ENCODE data around the gene MRPS18B. TPM values are rescaled to one million over a fixed set of nuclear protein-coding genes. Genes with fewer than 3 reads are reported as not detected.
"Not testable (repeated sequence)": the region's sequence is repeated elsewhere in the genome, so short reads cannot be mapped to it uniquely, and the experiment has no call there.

Gene MRPS18B
- total RNA-seq, 2 donors from 2014 or later = 109 to 132 TPM

- H3K27ac Mint-ChIP-seq = peak overlapping the region; percentile 44
- H3K9me3 Mint-ChIP-seq = no peaks in the 10 kb centered on the region
- no peak overlapping the region for H3K4me3 Mint-ChIP-seq
- H3K4me1 Mint-ChIP-seq (ENCODE audit: low read depth) = peaks cover 11% of the 10 kb centered on the region
- H3K27me3 Mint-ChIP-seq (ENCODE audit: low read depth) = no peaks in the 10 kb centered on the region
- H3K36me3 Mint-ChIP-seq (ENCODE audit: insufficient read depth in 2 of 2) = peaks cover 12 to 18% of the 10 kb centered on the region in 2 donors
- DNase-seq (no peak), ATAC-seq (replicated peaks in 1 of 2) (no peak)
Measured at GRCh38 chr6:30592287-30592686, 25.4 kb upstream of the MRPS18B start.

DNA sequence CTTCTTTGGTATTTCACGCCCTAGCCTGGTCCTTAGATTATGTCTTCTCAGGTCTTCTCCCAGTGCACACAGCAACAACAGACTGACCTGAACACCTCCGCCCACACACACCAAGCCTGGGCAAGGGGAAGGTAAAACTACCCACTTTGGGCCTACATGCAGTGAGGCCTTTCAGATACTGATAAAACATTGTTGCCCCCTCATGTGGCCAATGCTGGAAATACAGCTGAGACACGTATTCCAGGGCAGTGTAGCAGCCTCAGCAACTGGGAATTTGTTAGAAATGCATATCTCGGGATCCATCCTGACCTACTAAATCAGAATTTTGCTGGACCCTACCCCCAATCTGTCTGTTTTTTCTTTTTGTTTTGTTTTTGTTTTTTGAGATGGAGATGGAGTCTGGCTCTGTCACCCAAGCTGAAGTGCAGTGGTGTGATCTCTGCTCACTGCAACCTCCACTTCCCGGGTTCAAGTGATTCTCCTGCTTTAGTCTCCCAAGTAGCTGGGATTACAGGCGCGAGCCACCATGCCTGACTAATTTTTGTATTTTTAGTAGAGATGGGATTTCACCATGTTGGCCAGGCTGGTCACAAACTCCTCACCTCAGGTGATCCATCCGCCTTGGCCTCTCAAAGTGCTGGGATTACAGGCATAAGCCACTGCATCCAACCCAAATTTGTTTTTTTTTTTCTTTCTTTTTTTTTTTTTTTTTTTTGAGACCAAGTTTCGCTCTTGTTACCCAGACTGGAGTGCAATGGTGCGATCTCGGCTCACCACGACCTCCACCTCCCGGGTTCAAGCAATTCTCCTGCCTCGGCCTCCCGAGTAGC is 20.1 kb upstream of the MRPS18B start:
- not testable (repeated sequence) for H3K27me3 Mint-ChIP-seq (ENCODE audit: low read depth); H3K36me3 Mint-ChIP-seq (ENCODE audit: insufficient read depth in 2 of 2); H3K4me3 Mint-ChIP-seq; H3K9me3 Mint-ChIP-seq
- DNase-seq (peak; percentile 80 to 81), ATAC-seq (replicated peaks in 1 of 2) (peak; percentile 71 to 79)
- H3K27ac Mint-ChIP-seq = peak overlapping the region; percentile 33
- peaks cover 16% of the 10 kb centered on the region for H3K4me1 Mint-ChIP-seq (ENCODE audit: low read depth)

- Mint-ChIP-seq H3K4me3 (no peak overlapping the region), H3K36me3 (ENCODE audit: insufficient read depth in 2 of 2) (peaks cover 9 to 15% of the 10 kb centered on the region in 2 donors), H3K27me3 (ENCODE audit: low read depth) (no peaks in the 10 kb centered on the region), H3K27ac (no peak overlapping the region), H3K4me1 (ENCODE audit: low read depth) (peaks cover 23% of the 10 kb centered on the region), H3K9me3 (no peaks in the 10 kb centered on the region)
- DNase-seq = no peak
- ATAC-seq (replicated peaks in 1 of 2) = no peak
Measured at GRCh38 chr6:30598912-30599624, 18.6 kb upstream of the MRPS18B start.

DNA sequence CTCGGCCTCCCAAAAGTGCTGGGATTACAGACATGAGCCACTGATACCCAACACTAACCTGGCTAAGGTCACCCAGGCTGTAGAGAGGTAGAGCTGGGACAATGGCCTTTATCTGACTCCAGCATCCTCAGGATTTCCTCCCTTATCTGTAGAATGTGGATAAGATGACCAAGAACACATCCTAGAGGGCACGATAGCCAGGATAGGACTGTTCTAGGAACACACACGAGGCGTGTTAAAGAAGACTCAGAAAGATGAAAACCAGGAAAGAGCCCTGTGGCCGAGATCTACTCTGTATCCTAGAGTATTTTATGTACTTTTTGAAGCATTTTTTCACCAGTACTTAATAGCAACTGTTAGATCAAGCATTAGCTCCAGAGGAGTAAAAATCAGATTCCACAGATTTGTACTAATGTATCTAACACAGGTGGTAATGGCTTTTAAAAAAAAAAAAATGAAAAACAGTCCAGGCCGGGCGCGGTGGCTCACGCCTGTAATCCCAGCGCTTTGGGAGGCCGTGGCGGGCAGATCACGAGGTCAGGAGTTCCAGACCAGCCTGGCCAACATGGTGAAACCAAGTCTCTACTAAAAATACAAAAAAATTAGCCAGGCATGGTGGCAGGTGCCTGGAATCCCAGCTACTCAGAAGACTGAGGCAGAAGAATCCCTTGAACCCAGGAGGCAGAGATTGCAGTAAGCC is 17.9 kb upstream of the MRPS18B start:
- ATAC-seq (replicated peaks in 1 of 2) (no peak), DNase-seq (no peak)
- Mint-ChIP-seq H3K9me3 (no peaks in the 10 kb centered on the region), H3K4me1 (ENCODE audit: low read depth) (peaks cover 23% of the 10 kb centered on the region), H3K4me3 (no peak overlapping the region), H3K36me3 (ENCODE audit: insufficient read depth in 2 of 2) (peaks cover 10 to 20% of the 10 kb centered on the region in 2 donors), H3K27me3 (ENCODE audit: low read depth) (no peaks in the 10 kb centered on the region), H3K27ac (no peak overlapping the region)

GRCh38 chr6:30600451-30600961 is 17.1 kb upstream of the MRPS18B start:
- no peak for DNase-seq
- Mint-ChIP-seq H3K36me3 (ENCODE audit: insufficient read depth in 2 of 2) (peaks cover 9 to 23% of the 10 kb centered on the region in 2 donors), H3K4me3 (no peak overlapping the region), H3K9me3 (no peaks in the 10 kb centered on the region), H3K4me1 (ENCODE audit: low read depth) (peaks cover 28% of the 10 kb centered on the region), H3K27ac (no peak overlapping the region), H3K27me3 (ENCODE audit: low read depth) (no peaks in the 10 kb centered on the region)
- no peak for ATAC-seq (replicated peaks in 1 of 2)

- DNase-seq (no peak), ATAC-seq (replicated peaks in 1 of 2) (no peak)
- H3K27ac Mint-ChIP-seq = peak overlapping the region; percentile 52
- no peaks in the 10 kb centered on the region for H3K9me3 Mint-ChIP-seq
- H3K27me3 Mint-ChIP-seq (ENCODE audit: low read depth) = no peaks in the 10 kb centered on the region
- H3K36me3 Mint-ChIP-seq (ENCODE audit: insufficient read depth in 2 of 2) = peaks cover 16 to 30% of the 10 kb centered on the region in 2 donors
- H3K4me3 Mint-ChIP-seq = no peak overlapping the region
- peaks cover 33% of the 10 kb centered on the region for H3K4me1 Mint-ChIP-seq (ENCODE audit: low read depth)
Measured at GRCh38 chr6:30601436-30601814, 16.2 kb upstream of the MRPS18B start.

DNA sequence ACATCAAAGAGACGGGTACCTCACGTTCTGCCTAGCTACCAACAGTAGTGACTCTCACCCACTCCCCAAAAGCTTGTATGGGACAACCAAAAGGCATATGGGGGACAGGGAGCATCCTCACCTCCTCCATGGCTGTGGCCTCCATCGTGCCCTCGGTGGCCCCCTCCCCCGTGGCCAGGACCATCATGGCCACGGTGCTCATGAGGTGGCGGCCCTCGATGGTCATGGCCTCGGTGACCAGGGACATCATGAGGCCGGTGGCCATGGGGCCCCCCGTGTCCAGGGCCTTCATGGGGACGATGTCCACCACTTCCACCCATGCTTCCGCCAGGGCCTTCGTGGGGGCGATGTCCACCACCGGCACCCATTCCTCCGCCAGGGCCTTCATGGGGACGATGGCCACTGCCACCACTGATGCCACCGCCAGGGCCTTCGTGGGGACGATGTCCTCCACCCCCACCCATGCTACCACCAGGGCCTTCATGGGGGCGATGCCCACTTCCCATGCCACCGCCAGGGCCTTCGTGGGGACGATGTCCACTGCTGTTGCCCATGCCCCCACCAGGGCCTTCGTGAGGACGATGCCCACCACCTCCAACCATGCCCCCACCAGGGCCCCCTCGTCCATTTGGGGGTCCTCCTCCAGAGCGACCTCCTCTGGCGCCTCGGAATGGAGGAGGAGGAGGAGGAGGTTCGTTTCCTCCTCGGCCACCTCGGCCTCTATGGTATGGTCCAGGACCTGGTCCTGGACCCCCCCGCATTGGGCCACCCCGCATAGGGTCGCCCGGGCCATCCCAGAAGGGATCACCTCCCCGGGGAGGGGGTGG is 15.6 kb upstream of the MRPS18B start:
- Mint-ChIP-seq H3K27ac (no peak overlapping the region), H3K4me1 (ENCODE audit: low read depth) (peaks cover 35% of the 10 kb centered on the region), H3K27me3 (ENCODE audit: low read depth) (no peaks in the 10 kb centered on the region), H3K36me3 (ENCODE audit: insufficient read depth in 2 of 2) (peaks cover 16 to 33% of the 10 kb centered on the region in 2 donors), H3K9me3 (no peaks in the 10 kb centered on the region), H3K4me3 (no peak overlapping the region)
- DNase-seq = no peak
- ATAC-seq (replicated peaks in 1 of 2) = no peak

GRCh38 chr6:30603961-30604360 is 13.7 kb upstream of the MRPS18B start:
- H3K4me3 Mint-ChIP-seq = no peak overlapping the region
- ATAC-seq (replicated peaks in 1 of 2) = no peak
- peaks cover 26 to 45% of the 10 kb centered on the region in 2 donors for H3K36me3 Mint-ChIP-seq (ENCODE audit: insufficient read depth in 2 of 2)
- H3K4me1 Mint-ChIP-seq (ENCODE audit: low read depth) = peaks cover 41% of the 10 kb centered on the region
- no peak for DNase-seq
- no peaks in the 10 kb centered on the region for H3K9me3 Mint-ChIP-seq
- H3K27ac Mint-ChIP-seq = no peak overlapping the region
- H3K27me3 Mint-ChIP-seq (ENCODE audit: low read depth) = no peaks in the 10 kb centered on the region

- Mint-ChIP-seq H3K4me3 (peak overlapping the region in 1 of 2 donors; percentile 39), H3K36me3 (ENCODE audit: insufficient read depth in 2 of 2) (peaks cover 37 to 68% of the 10 kb centered on the region in 2 donors), H3K27me3 (ENCODE audit: low read depth) (no peaks in the 10 kb centered on the region), H3K27ac (peak overlapping the region; percentile 89), H3K9me3 (no peaks in the 10 kb centered on the region), H3K4me1 (ENCODE audit: low read depth) (peaks cover 88% of the 10 kb centered on the region)
- DNase-seq = no peak
- ATAC-seq (replicated peaks in 1 of 2) = no peak
Measured at GRCh38 chr6:30610065-30610464, 7.6 kb upstream of the MRPS18B start.

GRCh38 chr6:30611150-30611855 is 6.3 kb upstream of the MRPS18B start:
- DNase-seq (no peak), ATAC-seq (replicated peaks in 1 of 2) (no peak)
- peak overlapping the region; percentile 89 for H3K27ac Mint-ChIP-seq
- peaks cover 81% of the 10 kb centered on the region for H3K4me1 Mint-ChIP-seq (ENCODE audit: low read depth)
- no peaks in the 10 kb centered on the region for H3K27me3 Mint-ChIP-seq (ENCODE audit: low read depth)
- H3K4me3 Mint-ChIP-seq = peak overlapping the region in 1 of 2 donors; percentile 52
- no peaks in the 10 kb centered on the region for H3K9me3 Mint-ChIP-seq
- peaks cover 42 to 72% of the 10 kb centered on the region in 2 donors for H3K36me3 Mint-ChIP-seq (ENCODE audit: insufficient read depth in 2 of 2)

GRCh38 chr6:30611856-30612194 is 5.8 kb upstream of the MRPS18B start:
- Mint-ChIP-seq H3K4me1 (ENCODE audit: low read depth) (peaks cover 76% of the 10 kb centered on the region), H3K27me3 (ENCODE audit: low read depth) (no peaks in the 10 kb centered on the region), H3K4me3 (peak overlapping the region; percentile 6 to 52), H3K27ac (peak overlapping the region; percentile 89), H3K36me3 (ENCODE audit: insufficient read depth in 2 of 2) (peaks cover 45 to 73% of the 10 kb centered on the region in 2 donors), H3K9me3 (no peaks in the 10 kb centered on the region)
- no peak for ATAC-seq (replicated peaks in 1 of 2)
- DNase-seq = no peak

DNA sequence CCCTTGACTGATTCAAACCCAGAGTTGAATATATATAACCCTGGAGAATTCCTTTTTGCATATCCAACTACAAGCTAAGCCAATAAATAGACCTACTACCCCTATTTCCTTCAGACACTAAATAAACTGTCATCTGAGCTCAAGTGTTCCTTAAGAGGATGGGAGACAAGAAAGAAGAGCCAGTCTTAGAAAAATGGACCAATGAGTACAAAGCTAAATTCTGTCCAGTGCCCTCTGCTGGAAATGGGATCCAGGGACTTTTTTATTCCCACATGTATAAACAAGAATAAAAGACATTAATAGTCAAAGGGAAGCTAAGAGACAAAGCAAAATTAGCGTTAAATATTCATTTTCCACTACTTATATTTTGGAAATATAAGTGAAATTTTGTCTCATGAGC is 5.4 kb upstream of the MRPS18B start:
- ATAC-seq (replicated peaks in 1 of 2) = no peak
- Mint-ChIP-seq H3K36me3 (ENCODE audit: insufficient read depth in 2 of 2) (peaks cover 48 to 77% of the 10 kb centered on the region in 2 donors), H3K27me3 (ENCODE audit: low read depth) (no peaks in the 10 kb centered on the region), H3K4me3 (peak overlapping the region; percentile 6 to 52), H3K27ac (peak overlapping the region; percentile 89), H3K9me3 (no peaks in the 10 kb centered on the region), H3K4me1 (ENCODE audit: low read depth) (peaks cover 79% of the 10 kb centered on the region)
- DNase-seq = no peak

Measured in activated T-cell treated with anti-CD3 and anti-CD28 coated beads, Interleukin-2, amount 50 U/mL, for 72 hours (primary cell).